ENCODE measurements around the gene ALKBH5.

The ALKBH5 gene

GRCh38 chr17:18258356-18259038 lies 74.9 kb downstream of the ALKBH5 start, which contains the start of gene FLII:
Gene FLII, minus strand, starts transcription at chr17:18258738. Its CDS starts 48 bp downstream, at chr17:18258690.
- Mint-ChIP-seq H3K36me3 (ENCODE audit: low read depth) (peaks cover 14% of the 10 kb centered on the region), H3K4me1 (ENCODE audit: low read depth) (peaks cover 42% of the 10 kb centered on the region), H3K4me3 (peak within 1 kb of the TSS; percentile 97), H3K27ac (peak within 1 kb of the TSS; percentile 86), H3K27me3 (no peaks in the 10 kb centered on the region), H3K9me3 (no peaks in the 10 kb centered on the region)
